Femur (tissue), 1 donor: ENCODE data around the gene ZNF555.

Experiments
- DNase-seq: peaks from one replicate; pipeline ENCODE4 v3.0.0-alpha.2; 2017

ZNF555 gene

DNA sequence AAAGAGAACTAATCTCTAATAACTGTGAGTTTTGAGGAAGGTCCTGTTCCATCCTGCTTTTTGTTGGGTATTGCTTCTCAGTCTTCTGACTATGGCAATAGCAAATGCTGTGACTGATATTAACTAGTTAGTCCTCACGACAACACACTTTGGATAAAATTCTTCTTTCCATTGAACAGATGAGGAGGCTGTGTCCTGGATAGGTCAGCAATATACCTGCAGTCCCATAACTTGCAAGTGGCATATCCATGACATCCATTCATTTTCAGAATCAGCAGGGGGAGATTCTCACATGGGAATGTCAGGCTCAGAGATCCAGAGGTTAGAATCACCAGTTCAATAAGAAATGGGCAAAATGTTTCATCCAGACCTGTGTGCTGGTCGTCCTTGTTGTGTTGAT lies 14.3 kb upstream of the ZNF555 start:
- DNase-seq, result no peak

DNA sequence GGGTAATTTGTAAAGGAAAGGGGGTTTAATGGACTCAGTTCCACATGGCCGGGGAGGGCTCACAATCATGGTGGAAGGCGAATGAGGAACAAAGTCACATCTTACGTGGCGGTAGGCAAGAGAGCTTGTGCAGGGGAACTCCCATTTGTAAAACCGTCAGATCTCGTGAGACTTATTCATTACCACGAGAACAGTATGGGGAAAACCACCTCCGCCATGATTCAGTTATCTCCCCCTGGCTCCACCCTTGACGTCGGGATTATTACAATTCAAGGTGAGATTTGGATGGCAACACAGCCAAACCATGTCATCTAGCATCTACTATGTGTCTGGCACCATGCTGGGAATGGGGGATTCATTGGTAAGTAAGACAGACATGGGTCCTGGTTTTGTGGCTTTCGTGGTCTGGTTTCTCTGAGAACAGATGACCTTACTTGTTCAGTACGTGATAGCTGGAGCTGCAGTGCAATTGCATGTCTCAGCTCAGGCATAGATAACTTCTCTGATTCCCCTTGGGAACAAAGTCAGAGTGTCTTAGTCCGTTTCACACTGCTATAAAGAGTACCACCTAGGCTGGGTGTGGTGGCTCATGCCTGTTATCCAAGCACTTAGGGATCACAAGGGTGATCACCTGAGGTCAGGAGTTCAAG lies 13.3 kb upstream of the ZNF555 start:
- DNase-seq, result no peak

DNA sequence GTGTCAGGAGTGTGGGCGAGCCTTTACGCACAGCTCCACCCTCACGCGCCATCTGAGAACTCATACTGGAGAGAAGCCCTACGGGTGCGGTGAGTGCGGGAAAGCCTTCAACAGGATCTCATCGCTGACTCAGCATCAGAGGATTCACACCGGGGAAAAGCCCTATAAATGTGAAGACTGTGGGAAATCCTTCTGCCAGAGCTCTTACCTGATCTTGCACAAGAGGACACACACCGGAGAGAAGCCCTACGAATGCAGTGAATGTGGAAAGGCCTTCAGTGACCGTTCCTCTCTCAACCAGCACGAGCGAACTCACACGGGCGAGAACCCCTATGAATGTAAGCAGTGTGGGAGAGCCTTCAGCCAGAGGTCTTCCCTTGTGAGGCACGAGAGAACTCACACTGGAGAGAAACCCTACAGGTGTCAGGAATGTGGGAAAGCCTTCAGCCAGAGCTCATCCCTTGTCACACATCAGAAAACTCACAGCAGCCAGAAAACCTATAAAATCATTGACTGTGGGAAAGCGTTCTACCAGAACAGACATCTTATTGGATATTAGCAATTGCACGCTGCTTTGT lies 6.9 kb upstream of the ZNF555 start:
- DNase-seq, result no peak

DNA sequence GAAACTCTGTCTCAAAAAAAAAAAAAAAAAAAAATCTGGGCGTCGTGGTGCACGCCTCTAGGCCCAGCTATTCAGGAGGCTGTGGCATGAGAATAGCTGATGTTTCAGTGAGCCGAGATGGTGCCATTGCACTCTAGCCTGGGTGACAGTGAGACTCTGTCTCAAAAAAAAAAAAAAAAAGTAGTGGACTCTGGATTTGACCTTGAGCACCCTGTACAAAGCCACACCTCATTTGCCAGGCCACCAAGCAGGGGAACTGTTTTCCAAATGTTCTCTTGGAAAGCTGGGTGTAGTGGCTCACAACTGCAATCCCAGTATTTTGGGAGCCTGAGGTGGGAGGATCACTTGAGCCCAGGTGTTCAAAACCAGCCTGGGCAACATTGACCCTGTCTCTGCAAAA lies 3.8 kb upstream of the ZNF555 start:
- DNase-seq, result no peak

DNA sequence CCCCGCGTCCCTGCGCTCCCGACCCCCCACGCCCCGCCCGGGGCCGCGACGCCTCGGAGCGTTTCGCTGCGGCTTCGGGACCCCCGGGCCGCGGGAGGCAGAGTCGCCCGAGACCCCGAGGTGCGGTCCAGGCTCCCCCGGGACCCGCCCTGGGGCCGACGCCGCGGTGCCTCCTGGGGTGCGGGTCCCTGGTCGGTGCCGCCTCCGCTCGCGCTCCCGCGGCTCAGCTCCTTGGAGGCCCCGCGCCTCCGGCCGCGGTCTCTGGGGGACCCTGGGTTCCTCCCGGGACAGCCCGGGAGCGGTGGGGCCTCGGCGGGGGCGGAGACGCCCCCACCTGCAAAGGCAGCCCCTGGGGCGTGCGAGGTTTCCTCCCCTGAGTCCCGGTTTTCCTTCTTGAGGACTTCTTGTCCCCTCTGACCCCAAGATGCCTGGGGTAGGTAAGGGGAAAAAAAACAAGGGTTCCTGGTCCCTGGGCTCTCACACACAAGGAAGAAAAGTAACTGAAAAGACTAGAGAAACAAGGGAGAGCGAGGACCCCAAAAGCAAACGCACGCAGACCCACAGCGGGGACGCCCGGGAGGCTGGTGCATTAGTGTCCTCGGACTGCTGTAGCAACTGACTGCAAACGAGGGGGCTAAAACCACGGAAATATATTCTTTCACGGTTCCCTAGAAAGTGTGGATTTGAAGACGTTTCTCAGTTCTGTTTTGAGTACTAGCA lies 740 bp downstream of the ZNF555 start:
- DNase-seq, result no peak

DNA sequence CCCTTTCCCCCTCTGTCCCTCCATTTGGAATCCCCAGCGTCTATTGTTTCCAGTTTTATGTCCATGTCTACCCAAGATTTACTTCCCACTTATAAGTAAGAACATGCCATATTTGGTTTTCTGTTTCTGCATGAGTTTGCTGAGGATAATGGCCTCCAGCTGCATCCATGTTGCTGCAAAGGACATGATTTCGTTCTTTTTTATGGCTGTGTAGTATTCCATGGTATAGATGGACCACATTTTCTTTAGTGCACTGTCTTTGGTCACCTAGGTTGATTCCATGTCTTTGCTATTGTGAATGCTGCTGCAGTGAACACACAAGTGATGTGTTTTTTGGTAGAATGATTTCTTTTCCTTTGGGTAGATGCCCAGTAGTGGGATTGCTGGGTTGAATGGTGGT lies 3.8 kb downstream of the ZNF555 start:
- no peak for DNase-seq

DNA sequence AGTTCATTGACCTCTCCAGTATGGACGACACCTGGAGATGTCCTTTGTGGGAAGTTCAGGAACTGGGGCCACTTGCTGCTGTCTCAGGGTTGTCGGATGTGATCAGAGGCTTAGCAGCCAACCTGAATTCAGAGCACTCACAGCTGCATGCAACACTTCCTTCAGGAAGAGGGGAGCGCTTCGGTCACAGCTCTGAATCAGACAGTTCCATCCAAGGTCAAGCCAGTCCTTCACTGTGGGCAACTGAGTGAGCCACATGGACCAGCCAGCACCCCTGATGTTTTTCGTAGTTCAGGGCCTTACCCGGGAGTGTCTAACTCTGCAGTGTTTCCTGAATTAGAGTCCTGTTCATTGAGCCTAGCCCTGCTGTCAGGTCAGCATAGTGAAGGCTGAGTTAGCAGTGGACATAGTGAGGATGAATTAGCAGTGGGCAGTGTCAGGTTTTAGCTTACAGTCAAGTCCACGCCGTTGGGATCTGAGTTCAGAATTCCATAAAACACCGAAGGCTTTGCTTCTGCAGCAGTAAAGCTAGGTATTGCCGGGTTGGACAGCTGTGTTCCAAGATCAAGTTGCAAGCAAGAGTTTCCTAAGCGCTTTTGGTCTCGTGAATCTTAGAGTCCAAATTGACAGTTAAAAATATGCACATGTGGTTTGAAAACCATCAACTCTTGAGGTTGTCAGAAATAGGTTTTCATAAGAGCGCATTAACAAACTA lies 5.1 kb downstream of the ZNF555 start:
- peak; percentile 23 for DNase-seq

DNA sequence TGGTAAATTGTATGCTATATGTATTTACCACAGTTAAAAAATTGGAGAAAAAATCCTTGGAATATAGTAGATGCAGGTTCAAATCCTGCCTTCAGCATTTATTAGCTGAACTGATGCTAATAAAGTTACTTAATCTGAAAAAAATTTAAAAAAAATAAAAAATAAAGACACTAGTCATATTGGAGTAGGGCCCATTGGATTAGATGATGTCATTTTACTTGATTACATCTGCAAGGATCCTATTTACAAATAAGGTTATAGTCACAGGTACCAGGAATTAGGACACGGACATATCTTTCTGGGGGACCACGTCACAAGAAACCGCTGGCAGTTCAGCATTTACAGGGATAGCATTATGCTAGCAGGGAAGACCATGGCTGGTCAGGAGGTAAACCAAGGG lies 6.2 kb downstream of the ZNF555 start:
- DNase-seq, result no peak

DNA sequence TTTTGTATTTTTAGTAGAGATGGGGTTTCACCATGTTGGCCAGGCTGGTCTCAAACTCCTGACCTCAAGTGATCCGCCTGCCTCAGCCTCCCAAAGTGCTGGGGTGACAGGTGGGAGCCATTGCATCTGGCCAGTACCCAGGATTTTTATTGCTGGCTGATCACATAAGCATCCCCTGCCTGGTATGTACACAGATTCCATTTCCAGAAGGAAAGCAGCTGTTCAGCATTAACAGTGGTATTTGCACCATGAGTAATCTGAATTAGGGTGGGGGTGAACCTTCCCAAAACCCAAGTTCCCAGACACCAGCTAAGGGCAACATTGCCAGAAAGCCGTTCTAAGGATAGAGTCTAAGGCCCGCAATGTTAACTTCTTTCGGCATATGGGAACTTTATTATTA lies 7.3 kb downstream of the ZNF555 start:
- peak; percentile 69 for DNase-seq

DNA sequence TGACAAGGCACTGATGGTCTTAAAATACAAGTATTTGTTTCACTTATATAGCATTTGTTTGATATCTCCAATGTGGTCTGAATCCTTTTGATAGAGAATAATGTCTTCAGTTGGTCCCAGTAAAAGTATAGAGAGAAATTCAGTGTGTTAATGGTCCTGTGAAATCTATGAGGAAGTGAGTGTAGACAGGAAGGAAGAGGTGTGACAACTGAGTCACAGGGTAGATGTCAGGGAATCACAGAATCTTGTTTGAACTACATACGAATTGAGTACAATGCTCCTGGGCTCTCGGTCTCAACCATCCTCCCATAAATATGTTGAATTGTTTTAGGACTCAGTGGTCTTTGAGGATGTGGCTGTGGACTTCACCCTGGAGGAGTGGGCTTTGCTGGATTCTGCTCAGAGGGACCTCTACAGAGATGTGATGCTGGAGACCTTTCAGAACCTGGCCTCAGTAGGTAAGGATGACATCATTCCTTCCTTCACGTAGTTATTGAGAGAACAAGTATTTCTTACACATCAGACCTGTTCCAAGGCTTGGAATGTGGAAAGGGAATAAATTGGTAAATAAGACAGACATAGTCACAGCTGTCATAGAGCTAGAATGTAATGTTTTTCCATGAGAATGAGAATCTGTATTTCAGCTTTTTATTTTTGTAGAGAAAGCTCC lies 9.1 kb downstream of the ZNF555 start:
- DNase-seq, result no peak

DNA sequence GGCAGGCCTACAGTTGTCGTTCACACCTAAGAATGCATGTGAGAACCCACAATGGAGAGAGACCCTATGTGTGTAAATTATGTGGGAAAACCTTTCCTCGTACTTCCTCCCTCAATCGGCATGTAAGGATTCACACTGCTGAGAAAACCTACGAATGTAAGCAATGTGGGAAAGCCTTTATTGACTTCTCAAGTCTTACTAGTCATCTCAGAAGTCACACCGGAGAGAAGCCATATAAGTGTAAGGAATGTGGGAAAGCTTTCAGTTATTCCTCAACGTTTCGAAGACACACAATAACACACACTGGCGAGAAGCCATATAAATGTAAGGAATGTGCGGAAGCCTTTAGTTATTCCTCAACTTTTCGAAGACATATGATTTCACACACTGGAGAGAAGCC lies 11.3 kb downstream of the ZNF555 start:
- no peak for DNase-seq

DNA sequence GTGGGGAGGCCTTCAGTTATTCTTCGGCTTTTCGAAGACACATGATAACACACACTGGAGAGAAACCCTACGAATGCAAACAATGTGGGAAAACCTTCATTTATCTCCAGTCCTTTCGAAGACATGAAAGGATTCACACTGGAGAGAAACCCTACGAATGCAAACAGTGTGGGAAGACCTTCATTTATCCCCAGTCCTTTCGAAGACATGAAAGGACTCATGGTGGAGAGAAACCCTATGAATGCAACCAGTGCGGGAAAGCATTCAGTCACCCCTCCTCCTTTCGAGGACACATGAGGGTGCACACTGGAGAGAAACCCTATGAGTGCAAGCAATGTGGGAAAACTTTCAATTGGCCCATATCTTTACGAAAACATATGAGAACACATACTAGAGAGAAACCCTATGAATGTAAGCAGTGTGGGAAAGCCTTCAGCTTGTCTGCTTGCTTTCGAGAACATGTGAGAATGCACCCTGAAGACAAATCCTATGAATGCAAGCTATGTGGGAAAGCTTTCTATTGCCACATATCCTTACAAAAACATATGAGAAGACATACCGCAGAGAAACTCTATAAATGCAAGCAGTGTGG lies 11.8 kb downstream of the ZNF555 start:
- no peak for DNase-seq

DNA sequence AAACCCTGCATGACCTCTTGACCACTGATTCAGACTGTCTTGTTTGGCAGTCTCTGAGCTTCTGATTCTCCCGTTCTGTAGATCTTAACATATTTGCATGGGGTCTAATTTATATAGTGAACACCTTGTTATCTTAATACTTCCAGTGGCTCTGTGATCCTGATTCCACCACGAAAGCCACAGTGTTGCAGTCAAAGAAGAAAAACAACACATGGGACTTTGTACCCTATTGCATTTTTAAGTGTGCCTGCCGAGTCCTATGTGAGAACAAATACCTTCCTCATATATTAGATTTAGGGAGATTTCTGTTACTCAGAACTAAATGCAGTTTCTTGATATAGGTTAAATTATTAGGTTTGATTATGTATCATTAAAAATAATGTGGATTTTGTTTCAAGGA lies 13.6 kb downstream of the ZNF555 start:
- no peak for DNase-seq

DNA sequence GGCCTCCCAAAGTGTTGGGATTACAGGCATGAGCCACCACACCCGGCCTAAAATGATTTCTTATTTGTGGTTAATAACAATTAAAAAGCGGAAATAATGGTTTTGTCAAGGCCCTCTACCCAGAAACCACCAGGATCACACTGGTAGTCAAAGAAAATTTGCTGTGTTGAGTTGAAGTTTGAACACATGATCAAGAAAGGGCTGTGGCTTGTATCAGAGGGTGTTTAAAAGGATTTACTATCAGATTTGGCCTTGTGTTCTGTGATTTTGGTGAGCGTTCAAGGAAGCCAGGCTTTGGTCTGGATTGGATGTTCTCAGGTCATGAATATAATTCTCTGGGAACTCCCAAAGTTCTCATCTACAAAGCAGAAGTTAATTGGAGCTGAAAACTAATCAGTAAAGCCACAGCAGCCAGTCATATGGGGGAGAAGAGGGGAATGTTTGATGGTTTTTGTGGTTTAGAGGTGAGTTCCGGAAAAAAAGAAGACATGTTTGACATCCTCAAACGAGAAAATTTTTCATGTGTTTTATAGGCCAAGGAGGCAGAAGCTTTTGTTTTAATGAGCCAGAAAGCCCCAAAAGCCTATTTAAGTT lies 15.3 kb downstream of the ZNF555 start:
- DNase-seq, result no peak

DNA sequence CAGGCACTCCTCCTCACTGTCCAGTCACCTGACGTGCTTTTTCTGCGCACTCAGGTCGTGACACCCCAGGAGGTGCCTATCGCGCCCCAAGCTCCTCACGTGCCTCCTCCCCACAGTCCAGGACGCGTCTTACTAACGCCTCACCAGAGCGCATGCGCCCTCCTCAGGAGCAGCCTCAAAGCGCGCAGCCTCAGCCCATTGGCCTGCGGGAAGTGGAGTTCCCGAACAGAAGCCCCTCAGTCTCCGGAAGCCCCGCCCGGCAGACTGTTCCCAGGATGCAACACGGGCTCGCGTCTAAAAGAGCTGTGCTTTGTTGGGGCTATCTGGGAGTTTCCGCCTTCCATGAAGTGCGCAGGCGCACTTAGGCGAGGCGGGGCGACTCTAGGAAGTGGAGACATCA lies 17.6 kb downstream of the ZNF555 start:
- DNase-seq, result no peak

DNA sequence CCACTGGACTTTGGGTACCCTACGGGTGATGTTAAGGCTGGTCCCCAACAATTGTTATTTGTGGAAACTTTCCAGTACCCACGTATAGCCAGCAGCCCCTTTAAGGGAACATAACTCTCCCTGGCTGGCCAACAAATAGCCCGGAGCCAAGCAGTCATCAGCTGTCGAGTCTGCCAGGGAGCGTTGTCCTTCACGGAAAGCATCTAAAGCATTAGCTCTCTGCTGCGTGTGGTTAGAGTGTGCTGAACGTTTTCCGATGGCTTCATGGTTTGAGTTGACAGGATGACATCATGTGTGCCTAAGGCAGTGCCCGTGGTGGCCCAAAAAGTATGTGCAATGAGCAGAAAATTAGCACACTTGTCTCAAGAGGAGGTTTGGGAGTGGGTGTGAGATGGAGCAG lies 22.5 kb downstream of the ZNF555 start:
- DNase-seq, result peak; percentile 39

DNA sequence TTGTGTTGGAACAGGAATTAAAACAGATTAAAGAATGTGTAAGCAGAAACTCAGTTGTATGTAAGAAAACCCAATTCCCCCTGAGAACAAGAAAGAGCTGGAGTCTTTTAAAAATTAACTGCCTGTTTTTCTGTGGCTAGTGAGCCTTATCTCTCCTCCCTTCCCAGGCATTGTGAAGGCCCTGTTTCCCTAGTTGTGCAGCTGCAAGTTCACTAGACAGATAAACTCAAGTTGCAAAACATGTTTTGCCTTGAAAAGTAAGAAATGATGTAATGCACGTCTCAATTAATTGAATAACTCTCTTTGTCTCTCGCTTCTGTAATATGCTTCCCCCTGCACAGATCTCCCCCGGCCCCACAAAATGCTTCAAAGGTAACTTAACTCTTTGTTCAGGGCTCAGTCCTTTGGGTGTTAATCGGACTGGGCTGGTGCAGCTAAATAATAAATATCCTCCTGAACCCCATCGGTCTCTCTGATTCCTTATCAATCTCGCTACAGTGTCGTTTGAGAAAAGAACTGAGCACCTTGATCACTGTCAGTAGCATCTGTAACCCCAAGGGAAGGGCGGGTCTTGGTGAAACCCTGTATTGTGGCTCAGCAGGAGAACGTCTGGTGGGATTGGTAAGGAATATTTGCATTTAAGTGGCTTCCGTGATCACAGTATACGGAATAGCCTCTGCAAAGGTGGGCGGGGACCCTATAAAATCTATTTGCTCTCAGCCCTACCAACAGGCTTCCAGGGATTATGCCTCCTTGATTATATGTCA lies 24.2 kb downstream of the ZNF555 start:
- no peak for DNase-seq

DNA sequence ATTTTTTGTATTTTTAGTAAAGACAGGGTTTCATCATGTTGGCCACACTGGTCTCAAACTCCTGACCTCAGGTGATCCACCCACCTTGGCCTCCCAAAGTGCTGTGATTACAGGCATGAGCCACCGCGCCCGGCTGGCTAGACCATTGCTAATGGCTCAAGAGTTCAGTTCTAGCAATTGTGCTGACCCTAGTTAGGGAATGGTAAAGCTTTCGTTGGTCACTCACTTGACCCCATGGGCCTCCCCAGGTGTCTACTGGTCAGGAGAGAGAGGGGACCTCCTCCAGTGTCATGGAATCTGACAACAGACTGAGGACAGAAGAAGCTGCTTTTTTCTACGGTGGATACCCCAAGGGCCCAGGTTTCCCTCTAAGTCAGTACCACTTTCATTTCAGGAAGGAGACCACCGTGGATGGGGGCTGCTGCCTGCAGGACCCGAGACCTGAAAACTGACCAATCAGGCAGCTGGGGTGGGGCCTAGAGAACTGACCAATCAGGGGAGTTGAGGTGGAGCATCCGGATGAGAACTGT lies 25.3 kb downstream of the ZNF555 start:
- no peak for DNase-seq

DNA sequence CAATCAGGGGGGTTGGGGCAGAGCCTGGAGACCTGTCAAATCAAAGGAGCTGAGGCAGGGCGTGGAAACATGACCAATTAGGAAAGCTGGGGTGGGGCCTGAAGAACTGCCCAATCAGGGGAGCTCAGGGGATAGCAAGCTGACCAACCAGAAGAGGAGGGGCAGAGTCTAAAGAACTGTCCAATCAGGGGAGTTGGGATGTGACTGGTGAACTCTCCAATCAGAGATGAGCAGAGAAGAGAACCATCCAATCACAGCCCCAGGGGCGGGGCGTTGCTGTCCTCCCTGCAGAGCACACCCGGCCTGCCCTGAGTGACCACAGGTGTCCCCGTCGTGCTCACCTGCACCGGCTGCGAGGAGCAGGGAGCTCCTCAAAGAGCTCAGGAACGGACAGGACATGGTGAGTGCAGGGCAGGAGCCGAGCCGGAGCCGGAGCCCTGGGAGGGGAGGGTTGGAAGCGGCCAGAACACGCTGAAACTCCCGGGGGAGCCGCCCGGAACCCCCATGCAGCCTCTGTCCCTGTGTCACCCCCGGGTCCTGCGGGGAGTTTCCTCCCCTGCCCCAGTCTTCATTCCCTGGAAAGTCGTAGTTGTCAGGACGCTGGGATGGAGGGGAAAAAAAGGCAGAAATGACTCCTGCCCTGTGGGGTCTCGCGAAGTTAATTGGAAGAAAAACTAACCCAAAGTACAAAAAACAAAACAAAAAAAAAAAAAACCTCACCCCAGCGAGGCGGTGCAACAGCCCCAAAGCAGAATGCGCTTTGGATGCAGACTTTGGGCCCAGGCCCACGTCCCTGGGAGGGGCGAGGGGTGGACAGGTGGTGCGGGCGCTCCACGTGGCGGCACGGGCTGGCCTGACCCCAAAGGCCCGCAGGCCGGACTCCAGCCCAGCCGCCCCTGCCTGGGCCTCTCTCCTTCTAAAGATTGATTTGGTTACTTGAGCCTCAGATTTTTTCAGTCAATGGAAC lies 26.0 kb downstream of the ZNF555 start, which contains the start of gene ZNF556:
ZNF556 (plus strand) TSS at position 311 of the 967 bp plus-strand sequence; CDS start at position 398, 87 bp downstream.
- peak; percentile 82 for DNase-seq

DNA sequence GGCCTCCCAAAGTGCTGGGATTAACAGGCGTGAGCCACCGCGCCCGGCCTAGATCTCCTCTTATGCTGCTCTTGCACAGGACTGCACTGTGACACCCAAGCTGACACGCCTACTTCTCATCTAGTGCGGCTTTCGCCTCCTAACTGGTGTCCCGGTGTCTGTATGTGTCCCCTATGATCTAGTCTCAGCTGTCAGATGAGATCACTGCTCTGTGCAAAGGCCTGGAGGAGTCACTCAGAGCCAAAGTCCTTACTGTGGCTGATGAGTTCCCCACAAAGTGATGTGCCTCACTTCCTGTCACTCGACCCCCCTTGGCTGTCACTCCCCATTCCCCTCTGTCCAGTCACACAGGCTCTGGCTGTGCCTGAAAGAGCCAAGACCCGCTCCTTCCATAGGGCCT lies 28.3 kb downstream of the ZNF555 start:
- DNase-seq, result no peak
